Cardiac fibroblast (primary cell): Measurements from ENCODE around the gene BCL2.

Source experiments
- DNase-seq, 2 donors: peaks; one replicate each; pipeline versions ENCODE4 v3.0.0 to v3.0.0-alpha.2; 2010; ENCODE audit warnings: low read depth in 2 of 2
- H3K4me3 ChIP-seq, 2 donors: replicated peaks in 1 of 2; 1 replicate in 1 of 2; 2 replicates in 1 of 2; pipeline ENCODE4 v1.5.1; 2011; ENCODE audit warnings: low read depth in 2 of 2, low read length in 2 of 2, mild to moderate bottlenecking in 2 of 2, moderate library complexity in 1 of 2
- CTCF ChIP-seq: IDR thresholded peaks from one replicate; pipeline ENCODE4 v1.5.1; 2011; ENCODE audit warnings: low read depth, mild to moderate bottlenecking, low read length, inconsistent platforms

The BCL2 gene

GRCh38 chr18:63128237-63128974 lies 191.2 kb downstream of the BCL2 start:
- H3K4me3 ChIP-seq: no peak overlapping the region
- TF ChIP-seq CTCF: no peak
- no peak for DNase-seq

GRCh38 chr18:63126134-63127069 lies 193.2 kb downstream of the BCL2 start:
- no peak for DNase-seq
- no peak overlapping the region for H3K4me3 ChIP-seq
- TF ChIP-seq CTCF: no peak

GRCh38 chr18:63120620-63121019 lies 198.9 kb downstream of the BCL2 start:
- TF ChIP-seq CTCF: no peak
- no peak overlapping the region for H3K4me3 ChIP-seq
- no peak for DNase-seq

- TF ChIP-seq CTCF: peak; percentile 37
- no peak overlapping the region for H3K4me3 ChIP-seq
- peak; percentile 23 to 42 for DNase-seq
These were observed 199.9 kb downstream of the BCL2 start for GRCh38 chr18:63119647-63120046.

GRCh38 chr18:63113899-63114565 lies 205.5 kb downstream of the BCL2 start:
- H3K4me3 ChIP-seq: no peak overlapping the region
- no peak for TF ChIP-seq CTCF
- no peak for DNase-seq

GRCh38 chr18:63112706-63113105 lies 206.9 kb downstream of the BCL2 start:
- TF ChIP-seq CTCF: no peak
- no peak for DNase-seq
- H3K4me3 ChIP-seq: no peak overlapping the region
